OCI-LY3 (cell line): ENCODE results near the gene CHST4.

Source experiments
- CTCF ChIP-seq: fragments of 200-600, 300-600 bp; sonication (generic); IDR thresholded peaks from 2 replicates; pipeline ENCODE4 v1.5.1; 2014; ENCODE audit warnings: antibody characterized with exemption, low read length, low read depth
- EZH2phosphoT487 ChIP-seq: fragments of 200-600 bp; shearing (Covaris generic); IDR thresholded peaks from 2 replicates; pipeline ENCODE4 v1.6.1; 2018; ENCODE audit warnings: antibody characterized with exemption, mixed run types, low read depth

GRCh38 chr16:71524566-71525553, 1.4 kb upstream of the CHST4 start:
- TF ChIP-seq CTCF (no peak), EZH2phosphoT487 (no peak)
